Gastrocnemius medialis (tissue), 4 donors: ENCODE results near the gene MICOS13.

Experiments used
- POLR2A ChIP-seq, 2 donors: fragments of 450-650 bp; IDR thresholded peaks; one replicate each; pipeline ENCODE4 v1.6.1; 2017; ENCODE audit warnings: antibody characterized with exemption in 2 of 2, mild to moderate bottlenecking in 2 of 2, moderate library complexity in 2 of 2
- TF ChIP-seq, protein P1 (sequence below), 5 experiments: fragments of 450-650 bp in 3 of 5; fragments of 200-600 bp in 2 of 5; sonication (generic) in 2 of 5; IDR thresholded peaks in 4 of 5; conservative IDR thresholded peaks in 1 of 5; 1 replicate in 4 of 5; 2 replicates in 1 of 5; pipeline ENCODE4 v1.5.1; 2016 to 2019; ENCODE audit warnings: antibody characterized with exemption in 5 of 5, mild to moderate bottlenecking in 3 of 5, moderate library complexity in 3 of 5

GRCh38 chr19:5677136-5677535 is 3.2 kb downstream of the MICOS13 start:
- TF ChIP-seq, protein P1, sequence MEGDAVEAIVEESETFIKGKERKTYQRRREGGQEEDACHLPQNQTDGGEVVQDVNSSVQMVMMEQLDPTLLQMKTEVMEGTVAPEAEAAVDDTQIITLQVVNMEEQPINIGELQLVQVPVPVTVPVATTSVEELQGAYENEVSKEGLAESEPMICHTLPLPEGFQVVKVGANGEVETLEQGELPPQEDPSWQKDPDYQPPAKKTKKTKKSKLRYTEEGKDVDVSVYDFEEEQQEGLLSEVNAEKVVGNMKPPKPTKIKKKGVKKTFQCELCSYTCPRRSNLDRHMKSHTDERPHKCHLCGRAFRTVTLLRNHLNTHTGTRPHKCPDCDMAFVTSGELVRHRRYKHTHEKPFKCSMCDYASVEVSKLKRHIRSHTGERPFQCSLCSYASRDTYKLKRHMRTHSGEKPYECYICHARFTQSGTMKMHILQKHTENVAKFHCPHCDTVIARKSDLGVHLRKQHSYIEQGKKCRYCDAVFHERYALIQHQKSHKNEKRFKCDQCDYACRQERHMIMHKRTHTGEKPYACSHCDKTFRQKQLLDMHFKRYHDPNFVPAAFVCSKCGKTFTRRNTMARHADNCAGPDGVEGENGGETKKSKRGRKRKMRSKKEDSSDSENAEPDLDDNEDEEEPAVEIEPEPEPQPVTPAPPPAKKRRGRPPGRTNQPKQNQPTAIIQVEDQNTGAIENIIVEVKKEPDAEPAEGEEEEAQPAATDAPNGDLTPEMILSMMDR (IDR thresholded peaks at IDR 0.05 in 4 of 5, conservative IDR thresholded peaks at IDR 0.05 in 1 of 5): no peak
- TF ChIP-seq POLR2A (IDR thresholded peaks at IDR 0.05): no peak
